ENCODE results near the gene KRTAP19-1.

Gene KRTAP19-1

GRCh38 chr21:30430170-30430655, 50.0 kb downstream of the KRTAP19-1 start, which contains the start of gene KRTAP13-4:
TSS of gene KRTAP13-4 (plus strand) at chr21:30430220. CDS start at chr21:30430276, 56 bp downstream.
- no peak for DNase-seq (ENCODE audit: low read depth in 2 of 3, low spot score in 2 of 3)
